HG03469 (cell line): Measurements from ENCODE around the gene NAGPA.

Source experiments
- ATAC-seq: cut with Tn5 transposase; IDR thresholded peaks from one replicate; pipeline ENCODE4 v1.9.1; 2021; ENCODE audit warnings: mild to moderate bottlenecking, moderate library complexity, moderate number of reproducible peaks; ENCODE audit not compliant: unreplicated experiment

NAGPA gene

GRCh38 chr16:5028950-5029475 lies 4.7 kb downstream of the NAGPA start:
- ATAC-seq, result no peak

DNA sequence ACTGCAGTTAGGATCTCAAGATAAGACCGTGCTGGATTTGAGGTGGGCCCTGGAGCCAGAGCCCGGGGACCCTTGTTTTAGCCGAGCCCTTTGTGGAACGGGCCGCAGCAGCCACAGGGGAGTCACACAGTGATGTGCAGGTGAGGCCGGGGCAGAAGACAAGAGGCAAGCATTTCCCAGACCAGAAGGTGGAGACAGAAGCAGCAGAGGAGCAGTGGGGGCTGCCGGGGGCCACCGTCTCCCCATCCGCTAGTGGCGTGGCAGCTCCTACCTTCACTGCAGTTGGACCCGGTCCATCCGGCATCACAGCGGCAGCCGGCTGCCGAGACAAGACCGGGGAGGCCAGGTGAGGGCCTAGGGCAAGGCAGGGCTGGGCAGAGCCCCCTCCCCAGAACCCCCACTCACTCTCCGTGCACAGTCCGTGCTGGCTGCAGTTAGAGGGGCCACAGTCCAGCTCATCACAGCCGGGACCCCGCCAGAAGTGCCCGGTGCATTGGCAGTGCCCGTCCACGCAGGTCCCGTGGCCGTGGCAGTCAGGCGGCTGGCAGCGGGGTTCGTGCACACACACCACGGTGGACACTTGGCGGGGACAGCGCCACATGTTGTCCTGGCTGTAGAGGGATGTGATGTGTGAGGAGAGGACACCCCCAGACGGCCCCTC lies 6.0 kb downstream of the NAGPA start:
- ATAC-seq, result no peak

DNA sequence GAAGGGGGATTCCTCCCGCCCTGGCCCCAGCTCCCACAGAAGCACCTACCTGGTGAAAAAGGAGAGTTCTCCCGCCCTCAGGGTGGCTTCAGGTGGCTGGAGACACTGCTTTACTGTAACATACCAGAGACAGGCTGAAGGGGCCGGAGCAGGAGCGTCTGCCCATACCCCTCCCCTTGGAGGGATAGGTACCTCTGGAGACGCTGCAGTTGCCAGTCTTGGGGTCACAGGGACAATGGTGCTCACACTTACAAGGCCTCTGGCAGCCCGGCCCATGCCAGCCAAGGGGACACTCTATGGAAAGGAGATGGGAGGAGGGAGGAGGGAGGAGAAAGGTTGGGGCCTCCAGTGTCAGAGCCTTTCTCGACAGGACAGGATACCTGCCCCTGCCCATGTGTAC lies 6.6 kb downstream of the NAGPA start:
- ATAC-seq, result no peak

DNA sequence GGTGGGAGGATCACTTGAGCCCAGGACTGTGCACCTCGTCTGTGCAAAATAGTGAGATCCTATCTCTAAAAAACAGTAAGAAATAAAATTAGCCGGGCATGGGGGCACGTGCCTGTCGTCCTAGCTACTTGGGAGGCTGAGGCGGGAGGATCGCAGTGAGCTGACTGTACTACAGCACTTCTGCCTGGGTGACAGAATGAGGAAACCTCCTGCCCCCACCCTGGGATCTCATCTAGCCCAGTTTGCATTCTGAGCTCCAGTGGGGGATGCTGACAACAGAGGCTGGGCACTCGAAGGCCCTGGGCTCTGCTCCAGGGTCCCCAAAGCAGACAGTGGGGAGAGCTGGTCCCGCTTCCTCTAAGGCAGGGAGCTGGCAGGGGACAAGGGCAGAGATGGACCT lies 7.1 kb downstream of the NAGPA start:
- no peak for ATAC-seq

DNA sequence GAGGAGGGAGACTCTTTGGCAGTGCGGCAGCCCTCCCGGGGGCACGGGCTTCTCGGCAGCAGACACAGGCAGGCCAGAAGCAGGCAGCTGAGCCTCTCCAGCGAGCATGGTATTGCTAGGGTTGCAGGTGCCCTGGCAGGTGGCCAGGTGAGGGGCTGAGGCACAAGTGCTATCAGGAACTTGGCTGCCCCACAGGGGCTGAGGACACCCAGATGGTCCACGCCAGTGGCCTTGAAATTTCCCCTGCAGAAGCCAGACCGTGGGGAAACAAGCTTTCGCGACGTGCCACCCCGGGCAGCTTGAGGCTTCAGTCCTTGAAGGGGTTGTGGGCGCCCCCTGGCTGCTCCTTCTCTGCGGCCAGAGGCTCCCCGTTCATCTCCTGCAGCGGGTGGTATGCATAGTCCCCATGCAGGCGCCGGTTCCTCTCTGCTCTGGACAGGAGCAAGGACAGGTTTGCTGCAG lies 8.5 kb downstream of the NAGPA start:
- no peak for ATAC-seq

DNA sequence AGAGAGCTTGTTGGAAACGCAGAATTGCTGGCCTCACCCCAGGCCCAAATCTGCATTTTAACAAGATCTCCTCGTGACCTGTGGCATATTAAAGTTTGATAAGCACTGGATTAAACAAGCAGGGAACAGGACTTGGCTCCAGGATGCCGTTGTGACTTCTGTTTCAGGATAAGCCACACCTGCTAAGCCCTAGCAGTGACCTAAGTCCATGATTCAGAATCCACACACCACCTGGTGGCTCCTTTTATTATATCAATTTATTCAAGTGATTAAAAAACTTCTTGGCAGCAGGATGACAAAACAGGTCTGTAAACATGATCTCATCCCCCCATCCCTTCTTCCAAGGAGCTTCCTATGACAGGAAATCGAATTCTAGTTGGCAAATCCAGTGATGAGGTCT lies 9.1 kb downstream of the NAGPA start:
- no peak for ATAC-seq

GRCh38 chr16:5022521-5022920 lies 11.2 kb downstream of the NAGPA start:
- ATAC-seq, result no peak

GRCh38 chr16:5020551-5020950 lies 13.2 kb downstream of the NAGPA start:
- no peak for ATAC-seq

GRCh38 chr16:5019775-5020174 lies 14.0 kb downstream of the NAGPA start:
- ATAC-seq, result no peak

GRCh38 chr16:5018793-5019192 lies 14.9 kb downstream of the NAGPA start:
- no peak for ATAC-seq

DNA sequence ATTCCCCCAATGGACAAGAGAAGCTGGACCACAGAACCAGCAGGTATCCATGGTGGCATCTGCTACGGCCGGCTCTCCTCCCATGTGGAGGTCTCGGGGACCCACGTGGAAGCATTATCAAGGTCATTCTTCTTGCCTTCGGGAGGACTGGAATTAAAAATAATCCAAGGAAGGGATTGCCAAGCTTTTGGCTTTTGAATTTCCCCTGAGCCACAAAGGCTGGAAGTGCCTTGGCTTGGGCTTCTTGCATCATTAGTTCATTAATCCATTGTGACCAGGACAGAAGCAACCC lies 16.1 kb downstream of the NAGPA start:
- no peak for ATAC-seq

- ATAC-seq, result no peak
These were observed 16.6 kb downstream of the NAGPA start for GRCh38 chr16:5016967-5017677.

DNA sequence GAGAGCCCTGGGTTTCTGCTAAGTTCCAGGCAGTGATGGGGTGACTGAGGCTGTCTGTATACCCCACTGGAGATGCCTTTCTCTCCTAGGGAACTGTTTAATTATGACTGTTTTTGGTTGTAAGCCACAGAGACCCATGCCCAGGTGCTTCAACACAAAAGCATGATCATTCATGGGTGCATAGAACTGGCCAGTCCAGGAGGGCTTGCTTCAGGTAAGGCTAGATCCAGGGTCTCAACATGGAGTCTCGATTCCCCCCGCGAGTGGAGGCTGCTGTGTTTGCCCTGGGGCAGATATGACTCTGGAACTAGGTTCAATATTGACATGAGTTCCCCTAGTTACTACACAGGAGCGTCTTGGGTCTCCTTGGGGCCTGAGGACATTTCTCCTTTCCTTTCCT lies 17.8 kb downstream of the NAGPA start:
- no peak for ATAC-seq

DNA sequence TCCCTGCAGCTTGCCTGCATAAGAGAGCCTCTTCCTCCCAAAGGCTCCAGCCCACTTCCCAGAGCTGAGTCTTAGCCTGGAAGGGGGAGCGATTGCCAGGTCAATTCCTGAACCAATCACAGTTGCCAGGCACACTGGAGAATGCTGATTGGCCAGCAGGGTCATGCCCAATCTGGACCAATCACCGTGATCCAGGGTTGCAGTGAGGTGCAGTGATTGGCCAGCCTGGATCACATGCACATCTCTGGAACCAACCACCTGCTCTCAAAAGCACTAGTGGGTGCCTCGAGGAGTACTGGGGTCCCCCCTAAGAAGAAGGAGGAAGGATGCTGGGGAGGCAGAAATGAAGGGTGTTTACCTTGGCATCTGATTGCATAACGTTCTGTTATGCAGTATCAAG lies 18.4 kb downstream of the NAGPA start:
- no peak for ATAC-seq

- no peak for ATAC-seq
These were observed 20.8 kb downstream of the NAGPA start for GRCh38 chr16:5012887-5013286.

- ATAC-seq, result no peak
These were observed 22.1 kb downstream of the NAGPA start for GRCh38 chr16:5011637-5012036.

GRCh38 chr16:5010576-5011329 lies 23.0 kb downstream of the NAGPA start:
- no peak for ATAC-seq

DNA sequence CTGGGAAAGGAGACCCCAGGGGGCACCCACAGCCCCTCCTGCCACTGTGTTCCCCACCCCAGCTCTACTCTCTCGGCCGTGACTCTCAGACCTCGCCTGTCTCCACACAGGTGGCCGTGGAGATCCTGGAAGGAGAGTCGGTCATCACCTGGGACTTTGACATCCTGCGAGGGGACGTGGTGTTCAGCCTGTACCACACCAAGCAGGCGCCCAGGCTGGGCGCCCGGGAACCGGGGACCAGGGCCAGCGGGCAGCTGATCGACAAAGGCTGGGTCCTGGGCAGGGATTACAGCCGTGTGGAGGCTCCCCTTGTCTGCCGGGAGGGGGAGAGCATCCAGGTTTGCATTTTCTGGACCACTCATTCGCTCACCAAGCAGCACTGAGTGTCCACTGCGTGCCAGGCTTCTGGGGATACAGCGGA lies 25.4 kb downstream of the NAGPA start:
- no peak for ATAC-seq

DNA sequence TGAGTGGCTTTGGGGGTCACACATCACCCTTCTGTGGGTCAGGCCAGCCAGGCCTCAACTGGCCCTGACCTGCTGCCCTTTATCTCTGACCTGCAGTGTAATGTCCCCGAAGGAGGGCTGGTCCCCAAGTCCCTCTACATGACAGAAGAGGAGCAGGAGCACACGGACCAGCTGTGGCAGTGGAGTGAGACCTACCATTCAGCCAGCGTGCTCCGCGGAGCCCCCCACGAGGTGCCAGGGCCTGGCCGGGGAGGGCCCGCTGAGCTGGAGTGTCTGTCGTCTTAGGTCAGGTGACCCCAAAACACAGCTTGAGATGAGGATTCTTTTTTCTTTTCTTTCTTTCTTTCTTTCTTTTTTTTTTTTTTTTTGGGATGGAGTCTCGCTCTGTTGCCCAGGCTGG lies 26.5 kb downstream of the NAGPA start:
- no peak for ATAC-seq

GRCh38 chr16:5006348-5007193 lies 27.2 kb downstream of the NAGPA start:
- no peak for ATAC-seq

- ATAC-seq, result no peak
These were observed 27.8 kb downstream of the NAGPA start for GRCh38 chr16:5005916-5006315.
